ENCODE data around the gene POLR3K. TPM values are rescaled to one million over a fixed set of nuclear protein-coding genes. Genes with fewer than 3 reads are reported as not detected.

Gene POLR3K
- total and polyA plus RNA-seq, 2 experiments from 2014 or later = 2.2 to 17.2 TPM

- H4K20me1 ChIP-seq (ENCODE audit: insufficient read depth) = no peaks in the 10 kb centered on the region
- no peak for DNase-seq
- no peaks in the 10 kb centered on the region for H3K9me2 ChIP-seq (ENCODE audit: insufficient read depth)
- no peak overlapping the region for H2AFZ ChIP-seq
- peaks cover 24% of the 10 kb centered on the region for H3K4me1 ChIP-seq (ENCODE audit: insufficient read depth)
- in situ Hi-C loops (cut with MboI) = no loop called here
- 0 out of 2 replicates have a peak overlapping the region, but pooled peaks have one; percentile 74 for H3K27ac ChIP-seq
- no peak overlapping the region for H3K4me2 ChIP-seq (ENCODE audit: unreplicated experiment)
- H3K9me3 ChIP-seq (ENCODE audit: low read depth) = no peaks in the 10 kb centered on the region
- H3K79me2 ChIP-seq (ENCODE audit: insufficient read depth) = peaks cover 20% of the 10 kb centered on the region
- no peak overlapping the region for H3K4me3 ChIP-seq
- H3K9ac ChIP-seq = peak overlapping the region; percentile 44
- TF ChIP-seq EZH2phosphoT487 (IDR thresholded peaks at IDR 0.05; ENCODE audit: insufficient read depth, low read depth) = no peak
- no peak for TF ChIP-seq EZH2 (IDR thresholded peaks at IDR 0.05; ENCODE audit: insufficient read depth, poor library complexity, severe bottlenecking)
- WGBS, 2 experiments (ENCODE audit: low coverage in 1 of 2, low lambda C conversion rate in 2 of 2, missing lambda C conversion rate in 2 of 2) = 77 to 82% methylated on average over 9 of the region's 9 CpGs
- H3F3A ChIP-seq (ENCODE audit: insufficient read depth) = peaks cover 25% of the 10 kb centered on the region
- no peaks in the 10 kb centered on the region for H3K27me3 ChIP-seq (replicated peaks; ENCODE audit: insufficient read depth)
- peaks cover 10% of the 10 kb centered on the region; the same call in 1 of the 2 replicates for H3K36me3 ChIP-seq (ENCODE audit: low read depth)
These were observed 32.5 kb upstream of the POLR3K start for GRCh38 chr16:85865-86264.

- Histone ChIP-seq H3K9me2 (ENCODE audit: insufficient read depth) (no peaks in the 10 kb centered on the region), H3K4me2 (ENCODE audit: unreplicated experiment) (peak overlapping the region; percentile 60), H3K9me3 (ENCODE audit: low read depth) (no peaks in the 10 kb centered on the region), H4K20me1 (ENCODE audit: insufficient read depth) (no peaks in the 10 kb centered on the region), H3K4me3 (no peak overlapping the region), H3K27me3 (replicated peaks; ENCODE audit: insufficient read depth) (no peaks in the 10 kb centered on the region), H3K27ac (peak overlapping the region; percentile 74; the same call in 1 of the 2 replicates), H3K4me1 (ENCODE audit: insufficient read depth) (peaks cover 24% of the 10 kb centered on the region), H3K36me3 (ENCODE audit: low read depth) (peaks cover 10% of the 10 kb centered on the region; the same call in 1 of the 2 replicates), H3F3A (ENCODE audit: insufficient read depth) (peaks cover 25% of the 10 kb centered on the region), H2AFZ (no peak overlapping the region), H3K79me2 (ENCODE audit: insufficient read depth) (peaks cover 24% of the 10 kb centered on the region), H3K9ac (peak overlapping the region; percentile 69)
- TF ChIP-seq EZH2 (IDR thresholded peaks at IDR 0.05; ENCODE audit: insufficient read depth, poor library complexity, severe bottlenecking) (no peak), EZH2phosphoT487 (IDR thresholded peaks at IDR 0.05; ENCODE audit: insufficient read depth, low read depth) (no peak)
- no peak for DNase-seq
- in situ Hi-C loops (cut with MboI) = no loop called here
- 81% methylated on average over 17 to 18 of the region's 18 CpGs for WGBS, 2 experiments (ENCODE audit: low coverage in 1 of 2, low lambda C conversion rate in 2 of 2, missing lambda C conversion rate in 2 of 2)
These were observed 32.0 kb upstream of the POLR3K start for GRCh38 chr16:85407-85782.

GRCh38 chr16:84718-85406 lies 31.5 kb upstream of the POLR3K start:
- Histone ChIP-seq H3K9ac (peak overlapping the region; percentile 69), H3K9me3 (ENCODE audit: low read depth) (no peaks in the 10 kb centered on the region), H3K27ac (peak overlapping the region; percentile 74), H4K20me1 (ENCODE audit: insufficient read depth) (no peaks in the 10 kb centered on the region), H3K79me2 (ENCODE audit: insufficient read depth) (peaks cover 30% of the 10 kb centered on the region), H3K36me3 (ENCODE audit: low read depth) (peaks cover 13% of the 10 kb centered on the region; the same call in 1 of the 2 replicates), H3K4me1 (ENCODE audit: insufficient read depth) (peaks cover 24% of the 10 kb centered on the region), H3K4me2 (ENCODE audit: unreplicated experiment) (peak overlapping the region; percentile 60), H3F3A (ENCODE audit: insufficient read depth) (peaks cover 25% of the 10 kb centered on the region), H2AFZ (no peak overlapping the region), H3K4me3 (no peak overlapping the region), H3K9me2 (ENCODE audit: insufficient read depth) (no peaks in the 10 kb centered on the region), H3K27me3 (replicated peaks; ENCODE audit: insufficient read depth) (no peaks in the 10 kb centered on the region)
- DNase-seq = peak; percentile 98
- WGBS, 2 experiments (ENCODE audit: low coverage in 1 of 2, low lambda C conversion rate in 2 of 2, missing lambda C conversion rate in 2 of 2) = 23 to 24% methylated on average over 7 of the region's 7 CpGs
- in situ Hi-C loops (cut with MboI) = no loop called here
- TF ChIP-seq EZH2phosphoT487 (IDR thresholded peaks at IDR 0.05; ENCODE audit: insufficient read depth, low read depth) = no peak
- no peak for TF ChIP-seq EZH2 (IDR thresholded peaks at IDR 0.05; ENCODE audit: insufficient read depth, poor library complexity, severe bottlenecking)

- DNase-seq = peak; percentile 54
- Histone ChIP-seq H3K9ac (peak overlapping the region; percentile 45; the same call in 1 of the 2 replicates), H2AFZ (no peak overlapping the region), H3K27ac (peak overlapping the region; percentile 74), H3F3A (ENCODE audit: insufficient read depth) (peaks cover 25% of the 10 kb centered on the region), H3K9me3 (ENCODE audit: low read depth) (no peaks in the 10 kb centered on the region), H3K27me3 (replicated peaks; ENCODE audit: insufficient read depth) (no peaks in the 10 kb centered on the region), H3K4me2 (ENCODE audit: unreplicated experiment) (peak overlapping the region; percentile 23), H3K4me3 (no peak overlapping the region), H3K36me3 (ENCODE audit: low read depth) (peaks cover 18% of the 10 kb centered on the region; the same call in 1 of the 2 replicates), H3K79me2 (ENCODE audit: insufficient read depth) (peaks cover 38% of the 10 kb centered on the region), H4K20me1 (ENCODE audit: insufficient read depth) (no peaks in the 10 kb centered on the region), H3K9me2 (ENCODE audit: insufficient read depth) (no peaks in the 10 kb centered on the region), H3K4me1 (ENCODE audit: insufficient read depth) (peaks cover 29% of the 10 kb centered on the region)
- WGBS, 2 experiments (ENCODE audit: low coverage in 1 of 2, low lambda C conversion rate in 2 of 2, missing lambda C conversion rate in 2 of 2) = 48% methylated on average over 21 of the region's 21 CpGs
- in situ Hi-C loops (cut with MboI) = no loop called here
- TF ChIP-seq EZH2 (IDR thresholded peaks at IDR 0.05; ENCODE audit: insufficient read depth, poor library complexity, severe bottlenecking) (no peak), EZH2phosphoT487 (IDR thresholded peaks at IDR 0.05; ENCODE audit: insufficient read depth, low read depth) (no peak)
These were observed 30.6 kb upstream of the POLR3K start for GRCh38 chr16:83781-84615.
